HG02763 (cell line): ENCODE results near the gene ITGAD.
"Not testable (repeated sequence)": the region's sequence is repeated elsewhere in the genome, so short reads cannot be mapped to it uniquely, and the experiment has no call there.

ENCODE experiments used
- ATAC-seq: cut with Tn5 transposase; IDR thresholded peaks from one replicate; pipeline ENCODE4 v1.9.1; 2021; ENCODE audit warnings: mild to moderate bottlenecking, moderate library complexity; ENCODE audit not compliant: unreplicated experiment

The ITGAD gene

GRCh38 chr16:31429796-31430195 is 36.7 kb downstream of the ITGAD start:
- no peak for ATAC-seq

- ATAC-seq = no peak
Observed at GRCh38 chr16:31430380-31431052, 37.4 kb downstream of the ITGAD start.

- ATAC-seq = no peak
Observed at GRCh38 chr16:31435341-31436220, 42.4 kb downstream of the ITGAD start.

- ATAC-seq = no peak
Observed at GRCh38 chr16:31436221-31437045, 43.3 kb downstream of the ITGAD start.

GRCh38 chr16:31438414-31438813 is 45.3 kb downstream of the ITGAD start:
- no peak for ATAC-seq

GRCh38 chr16:31439023-31439422 is 45.9 kb downstream of the ITGAD start:
- not testable (repeated sequence) for ATAC-seq

GRCh38 chr16:31439519-31439918 is 46.4 kb downstream of the ITGAD start:
- ATAC-seq = no peak

GRCh38 chr16:31440516-31441184 is 47.5 kb downstream of the ITGAD start:
- ATAC-seq = no peak

GRCh38 chr16:31441956-31442355 is 48.8 kb downstream of the ITGAD start:
- ATAC-seq = no peak

GRCh38 chr16:31445931-31446330 is 52.8 kb downstream of the ITGAD start:
- ATAC-seq = not testable (repeated sequence)

GRCh38 chr16:31451201-31451600 is 58.1 kb downstream of the ITGAD start:
- ATAC-seq = no peak

GRCh38 chr16:31451681-31452351 is 58.7 kb downstream of the ITGAD start:
- no peak for ATAC-seq

GRCh38 chr16:31452631-31453106 is 59.5 kb downstream of the ITGAD start:
- no peak for ATAC-seq

GRCh38 chr16:31453255-31454204 is 60.4 kb downstream of the ITGAD start:
- ATAC-seq = no peak

GRCh38 chr16:31455601-31456314 is 62.6 kb downstream of the ITGAD start:
- no peak for ATAC-seq

GRCh38 chr16:31456988-31457360 is 63.8 kb downstream of the ITGAD start:
- no peak for ATAC-seq

- no peak for ATAC-seq
Observed at GRCh38 chr16:31458073-31458843, 65.1 kb downstream of the ITGAD start.
